Keratinocyte (primary cell): Measurements from ENCODE around the gene LTB4R.

Source experiments
- EZH2 ChIP-seq: IDR thresholded peaks from one replicate; pipeline ENCODE4 v1.6.1; 2012; ENCODE audit warnings: inconsistent platforms, mild to moderate bottlenecking, low read length, moderate library complexity
- TF ChIP-seq, protein P1 (sequence below), 3 experiments: IDR thresholded peaks in 1 of 3; conservative IDR thresholded peaks in 1 of 3; optimal IDR thresholded peaks in 1 of 3; 2 replicates in 2 of 3; 3 replicates in 1 of 3; pipeline versions ENCODE3 to v1.5.1; 2011; ENCODE audit warnings: low read length in 3 of 3, mild to moderate bottlenecking in 3 of 3, moderate library complexity in 2 of 3, control low read depth in 1 of 3, inconsistent platforms in 1 of 3; ENCODE audit not compliant: insufficient read depth in 2 of 3; ENCODE audit errors: extremely low read depth in 1 of 3

DNA sequence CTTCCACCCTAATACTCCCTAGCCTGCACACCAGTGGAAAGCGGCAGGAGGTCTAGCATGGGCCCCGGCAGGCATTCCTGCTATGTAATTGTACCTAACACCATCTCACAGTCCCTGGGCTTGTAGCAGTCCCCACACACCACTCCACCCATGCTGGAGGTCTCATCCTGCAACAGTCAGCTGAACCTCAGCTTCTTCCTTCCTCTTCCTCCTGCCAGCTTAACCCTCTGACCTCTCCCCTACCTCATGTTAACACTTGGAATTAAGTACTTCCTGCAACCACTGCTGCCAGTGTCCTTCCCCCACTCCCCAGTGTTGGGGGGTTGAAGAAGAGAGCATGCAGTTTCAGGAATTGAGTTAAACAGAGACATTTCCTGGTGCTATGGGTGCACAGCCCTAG, 16.0 kb downstream of the LTB4R start:
- TF ChIP-seq, protein P1, sequence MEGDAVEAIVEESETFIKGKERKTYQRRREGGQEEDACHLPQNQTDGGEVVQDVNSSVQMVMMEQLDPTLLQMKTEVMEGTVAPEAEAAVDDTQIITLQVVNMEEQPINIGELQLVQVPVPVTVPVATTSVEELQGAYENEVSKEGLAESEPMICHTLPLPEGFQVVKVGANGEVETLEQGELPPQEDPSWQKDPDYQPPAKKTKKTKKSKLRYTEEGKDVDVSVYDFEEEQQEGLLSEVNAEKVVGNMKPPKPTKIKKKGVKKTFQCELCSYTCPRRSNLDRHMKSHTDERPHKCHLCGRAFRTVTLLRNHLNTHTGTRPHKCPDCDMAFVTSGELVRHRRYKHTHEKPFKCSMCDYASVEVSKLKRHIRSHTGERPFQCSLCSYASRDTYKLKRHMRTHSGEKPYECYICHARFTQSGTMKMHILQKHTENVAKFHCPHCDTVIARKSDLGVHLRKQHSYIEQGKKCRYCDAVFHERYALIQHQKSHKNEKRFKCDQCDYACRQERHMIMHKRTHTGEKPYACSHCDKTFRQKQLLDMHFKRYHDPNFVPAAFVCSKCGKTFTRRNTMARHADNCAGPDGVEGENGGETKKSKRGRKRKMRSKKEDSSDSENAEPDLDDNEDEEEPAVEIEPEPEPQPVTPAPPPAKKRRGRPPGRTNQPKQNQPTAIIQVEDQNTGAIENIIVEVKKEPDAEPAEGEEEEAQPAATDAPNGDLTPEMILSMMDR (optimal IDR thresholded peaks at IDR 0.05 in 1 of 3, IDR thresholded peaks at IDR 0.05 in 1 of 3, conservative IDR thresholded peaks at IDR 0.05 in 1 of 3; ENCODE audit: extremely low read depth in 1 of 3, insufficient read depth in 2 of 3, low read length in 3 of 3) = no peak
- no peak for TF ChIP-seq EZH2
